Stimulated activated CD8-positive, alpha-beta memory T cell treated with anti-CD3 and anti-CD28 coated beads, Interleukin-2, amount 100 ng/mL, for 1 hour (primary cell): Measurements from ENCODE around the gene GSTP1.
A peak's percentile ranks its signal among the peaks of the same experiment; 100 is the strongest.
"Not testable (repeated sequence)": the region's sequence is repeated elsewhere in the genome, so short reads cannot be mapped to it uniquely, and the experiment has no call there.

Experiments
- DNase-seq, 2 donors: peaks; one replicate each; pipeline ENCODE4 v3.0.0-alpha.2; 2020; ENCODE audit warnings: low read depth in 2 of 2

Gene GSTP1

DNA sequence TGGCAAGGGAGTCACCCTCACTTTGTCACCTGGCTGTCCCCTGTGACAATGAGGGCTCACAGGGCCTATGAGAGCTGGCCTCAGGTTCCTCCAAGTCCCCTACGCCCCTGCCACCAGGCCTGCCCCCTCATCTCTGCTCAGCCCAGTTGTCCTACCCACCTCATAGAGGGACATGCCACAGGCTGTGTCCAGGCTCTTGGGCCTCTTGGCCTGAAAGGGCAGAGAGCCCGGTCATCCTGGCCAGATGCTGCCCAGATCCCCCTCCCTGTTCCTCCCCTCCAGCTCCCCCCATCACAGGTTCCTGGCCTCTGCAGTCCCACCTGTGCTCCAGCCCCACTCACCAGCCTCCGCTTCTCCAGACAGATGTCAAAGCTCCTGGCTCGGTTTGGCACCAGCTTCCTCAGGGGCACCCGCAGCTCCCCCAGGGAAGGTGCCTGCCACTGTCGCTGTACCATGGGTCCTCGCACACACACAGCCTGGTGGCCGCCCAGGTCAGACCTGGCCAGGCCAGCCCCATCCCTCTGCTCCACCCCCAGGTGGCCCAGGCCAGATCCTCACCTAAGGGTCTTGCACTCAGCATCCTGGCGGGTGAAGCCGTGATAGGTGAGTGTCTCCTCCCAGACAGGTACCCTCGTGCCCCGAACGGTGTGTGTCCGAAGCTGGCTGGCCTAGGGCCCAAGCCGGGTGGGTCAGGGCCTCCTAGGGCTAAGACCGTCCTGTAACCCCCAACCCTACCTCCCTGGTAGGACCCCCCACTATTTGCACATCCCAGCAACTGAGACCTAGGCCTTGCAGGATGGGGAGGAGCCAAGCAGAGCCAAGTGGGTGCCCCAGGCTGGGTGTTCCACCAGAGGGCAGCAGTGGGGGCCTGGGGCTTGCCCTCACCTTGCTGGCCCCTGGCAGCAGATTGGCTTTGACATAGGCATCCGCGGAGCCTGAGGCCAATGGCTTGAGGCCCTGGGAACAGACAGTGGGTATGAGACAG lies 31.4 kb downstream of the GSTP1 start:
- no peak for DNase-seq

DNA sequence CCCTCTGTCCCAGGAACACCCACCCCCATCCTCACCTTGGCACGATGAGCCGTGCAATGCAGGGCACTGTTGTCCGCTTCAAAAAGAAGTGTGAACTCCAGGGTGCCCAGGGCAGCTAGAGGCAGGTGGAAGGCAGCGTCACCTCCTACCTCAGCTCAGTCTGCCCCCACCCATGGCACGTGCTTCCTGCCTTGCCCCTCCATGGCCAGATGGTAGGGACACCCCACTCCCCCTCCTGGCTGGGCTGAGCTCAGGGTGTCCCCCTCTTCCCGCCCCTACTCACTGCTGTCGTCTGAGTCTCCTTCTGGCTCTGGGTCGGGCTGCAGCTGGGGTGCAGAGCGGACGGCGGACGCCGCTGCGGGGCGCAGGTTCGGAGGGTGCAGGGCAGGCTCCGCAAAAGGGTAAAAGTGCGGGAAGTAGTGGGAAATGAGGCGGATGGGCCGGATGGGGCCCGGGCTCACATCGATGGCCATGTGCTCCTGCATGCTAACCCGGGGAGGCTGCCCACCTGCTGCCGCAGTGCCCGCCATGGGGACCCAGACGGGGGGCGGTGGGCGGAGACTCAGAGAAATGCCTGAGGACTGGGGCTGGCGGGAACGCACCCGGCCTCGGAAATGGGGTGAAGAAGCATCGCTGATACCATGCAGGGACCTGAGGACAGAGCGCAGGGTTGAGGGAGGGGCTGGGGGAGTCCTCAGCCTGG lies 32.3 kb downstream of the GSTP1 start:
- DNase-seq, result no peak

- no peak for DNase-seq
Measured at GRCh38 chr11:67616431-67617242, 33.0 kb downstream of the GSTP1 start.

DNA sequence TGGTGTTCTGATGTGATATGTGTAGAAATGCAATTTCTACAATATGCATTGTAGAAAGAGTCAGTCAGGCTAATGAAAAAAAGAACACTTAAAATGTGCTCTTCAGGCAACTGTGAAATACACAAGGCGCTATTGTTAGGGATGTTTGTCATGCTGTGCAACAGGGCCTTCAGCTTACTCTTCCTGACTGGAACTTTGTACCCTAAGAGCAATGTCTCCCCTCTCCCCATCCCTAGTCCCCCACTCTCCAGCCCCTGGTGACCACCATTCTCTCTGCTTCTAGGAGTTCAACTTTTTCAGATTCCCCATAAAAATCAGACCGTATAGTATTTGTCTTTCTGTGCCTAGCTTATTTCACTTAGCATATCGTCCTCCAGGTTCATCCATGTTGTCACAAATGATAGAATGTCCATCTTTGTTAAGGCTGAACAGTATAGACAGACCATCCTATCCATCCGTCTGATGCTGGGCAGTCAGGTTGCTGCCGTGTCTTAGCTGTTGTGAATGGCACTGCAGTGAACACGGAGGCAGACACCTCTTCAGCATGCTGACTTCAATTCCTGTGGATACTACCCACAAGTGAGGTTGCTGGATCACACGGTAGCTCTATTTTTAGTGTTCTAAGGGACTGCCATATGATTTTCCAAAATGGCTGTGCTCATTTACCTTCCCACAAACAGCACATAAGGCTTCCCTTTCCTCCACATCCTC lies 33.8 kb downstream of the GSTP1 start:
- DNase-seq, result no peak

DNA sequence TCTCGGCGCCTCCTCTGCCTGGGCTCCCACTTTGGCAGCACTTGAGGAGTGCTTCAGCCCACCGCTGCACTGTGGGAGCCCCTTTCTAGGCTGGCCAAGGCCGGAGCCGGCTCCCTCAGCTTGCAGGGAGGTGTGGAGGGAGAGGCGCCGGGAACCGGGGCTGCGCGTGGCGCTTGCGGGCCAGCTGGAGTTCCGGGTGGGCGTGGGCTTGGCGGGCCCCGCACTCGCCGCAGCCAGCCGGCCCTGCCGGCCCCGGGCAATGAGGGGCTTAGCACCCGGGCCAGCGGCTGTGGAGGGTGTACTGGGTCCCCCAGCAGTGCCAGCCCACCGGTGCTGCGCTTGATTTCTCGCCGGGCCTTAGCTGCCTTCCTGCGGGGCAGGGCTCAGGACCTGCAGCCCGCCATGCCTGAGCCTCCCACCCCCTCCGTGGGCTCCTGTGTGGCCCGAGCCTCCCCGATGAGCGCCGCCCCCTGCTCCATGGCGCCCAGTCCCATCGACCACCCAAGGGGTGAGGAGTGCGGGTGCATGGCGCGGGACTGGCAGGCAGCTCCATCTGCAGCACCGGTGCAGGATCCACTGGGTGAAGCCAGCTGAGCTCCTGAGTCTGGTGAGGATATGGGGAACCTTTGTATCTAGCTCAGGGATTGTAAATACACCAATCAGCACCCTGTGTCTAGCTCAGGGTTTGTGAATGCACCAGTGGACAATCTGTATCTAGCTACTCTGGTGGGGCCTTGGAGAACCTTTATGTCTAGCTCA lies 35.5 kb downstream of the GSTP1 start:
- DNase-seq, result not testable (repeated sequence)

DNA sequence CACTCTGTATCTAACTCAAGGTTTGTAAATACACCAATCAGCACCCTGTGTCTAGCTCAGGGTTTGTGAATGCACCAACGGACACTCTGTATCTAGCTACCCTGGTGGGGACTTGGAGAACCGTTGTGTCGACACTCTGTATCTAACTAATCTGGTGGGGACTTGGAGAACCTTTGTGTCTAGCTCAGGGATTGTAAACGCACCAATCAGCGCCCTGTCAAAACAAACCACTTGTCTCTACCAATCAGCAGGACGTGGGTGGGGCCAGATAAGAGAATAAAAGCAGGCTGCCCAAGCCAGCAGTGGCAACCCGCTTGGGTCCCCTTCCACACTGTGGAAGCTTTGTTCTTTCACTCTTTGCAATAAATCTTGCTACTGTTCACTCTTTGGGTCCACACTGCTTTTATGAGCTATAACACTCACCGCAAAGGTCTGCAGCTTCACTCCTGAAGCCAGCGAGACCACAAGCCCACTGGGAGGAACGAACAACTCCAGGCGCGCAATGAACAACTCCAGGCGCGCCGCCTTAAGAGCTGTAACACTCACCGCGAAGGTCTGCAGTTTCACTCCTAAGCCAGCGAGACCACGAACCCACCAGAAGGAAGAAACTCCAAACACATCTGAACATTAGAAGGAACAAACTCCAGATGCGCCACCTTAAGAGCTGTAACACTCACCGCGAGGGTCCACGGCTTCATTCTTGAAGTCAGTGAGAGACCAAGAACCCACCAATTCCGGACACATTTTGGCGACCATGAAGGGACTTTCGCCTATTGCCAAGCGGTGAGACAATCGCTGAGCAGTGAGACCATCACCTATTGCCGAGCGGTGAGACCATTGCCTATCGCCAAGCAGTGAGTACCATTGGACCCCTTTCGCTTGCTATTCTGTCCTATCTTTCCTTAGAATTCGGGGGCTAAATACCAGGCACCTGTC lies 36.3 kb downstream of the GSTP1 start:
- not testable (repeated sequence) for DNase-seq

DNA sequence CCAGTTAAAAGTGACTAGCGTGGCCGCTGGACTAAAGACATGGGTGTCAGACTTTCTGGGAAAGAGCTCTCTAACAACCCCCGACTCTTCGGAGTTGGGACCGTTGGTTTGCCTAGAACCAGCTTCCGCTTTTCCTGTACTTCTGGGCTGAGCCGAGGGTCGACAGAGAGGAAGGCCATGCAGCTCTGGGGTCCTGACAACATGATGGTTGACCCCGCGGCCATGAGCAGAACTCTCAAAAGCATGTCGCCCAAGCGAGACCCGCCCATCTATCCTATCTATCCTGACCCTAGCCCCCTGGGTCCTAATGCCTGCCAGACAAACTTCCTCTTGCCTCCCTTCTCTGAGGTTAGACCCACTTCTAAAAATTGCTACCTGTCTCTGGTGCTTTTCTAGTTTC lies 37.0 kb downstream of the GSTP1 start:
- DNase-seq, result not testable (repeated sequence)

GRCh38 chr11:67621928-67622327 lies 38.3 kb downstream of the GSTP1 start:
- DNase-seq, result not testable (repeated sequence)

- DNase-seq, result not testable (repeated sequence)
Measured at GRCh38 chr11:67622905-67623304, 39.3 kb downstream of the GSTP1 start.

- not testable (repeated sequence) for DNase-seq
Measured at GRCh38 chr11:67623795-67624194, 40.2 kb downstream of the GSTP1 start.

DNA sequence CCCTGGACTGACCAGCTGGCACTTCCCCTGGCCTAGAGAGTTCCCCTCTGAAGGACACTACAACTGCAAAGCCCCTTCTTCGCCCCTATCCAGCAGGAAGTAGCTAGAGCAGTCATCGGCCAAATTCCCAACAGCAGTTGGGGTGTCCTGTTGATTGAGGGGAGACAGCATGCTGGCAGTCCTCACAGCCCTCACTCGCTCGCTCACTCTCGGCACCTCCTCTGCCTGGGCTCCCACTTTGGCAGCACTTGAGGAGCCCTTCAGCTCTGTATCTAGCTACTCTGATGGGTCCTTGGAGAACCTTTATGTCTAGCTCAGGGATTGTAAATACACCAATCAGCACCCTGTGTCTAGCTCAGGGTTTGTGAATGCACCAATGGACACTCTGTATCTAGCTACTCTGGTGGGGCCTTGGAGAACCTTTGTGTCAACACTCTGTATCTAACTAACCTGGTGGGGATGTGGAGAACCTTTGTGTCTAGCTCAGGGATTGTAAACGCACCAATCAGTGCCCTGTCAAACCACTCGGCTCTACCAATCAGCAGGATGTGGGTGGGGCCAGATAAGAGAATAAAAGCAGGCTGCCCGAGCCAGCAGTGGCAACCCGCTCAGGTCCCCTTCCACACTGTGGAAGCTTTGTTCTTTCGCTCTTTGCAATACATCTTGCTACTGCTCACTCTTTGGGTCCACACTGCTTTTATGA lies 42.7 kb downstream of the GSTP1 start:
- DNase-seq, result not testable (repeated sequence)

GRCh38 chr11:67626970-67627369 lies 43.4 kb downstream of the GSTP1 start:
- DNase-seq, result no peak

- DNase-seq, result no peak
Measured at GRCh38 chr11:67627441-67627811, 43.8 kb downstream of the GSTP1 start.

DNA sequence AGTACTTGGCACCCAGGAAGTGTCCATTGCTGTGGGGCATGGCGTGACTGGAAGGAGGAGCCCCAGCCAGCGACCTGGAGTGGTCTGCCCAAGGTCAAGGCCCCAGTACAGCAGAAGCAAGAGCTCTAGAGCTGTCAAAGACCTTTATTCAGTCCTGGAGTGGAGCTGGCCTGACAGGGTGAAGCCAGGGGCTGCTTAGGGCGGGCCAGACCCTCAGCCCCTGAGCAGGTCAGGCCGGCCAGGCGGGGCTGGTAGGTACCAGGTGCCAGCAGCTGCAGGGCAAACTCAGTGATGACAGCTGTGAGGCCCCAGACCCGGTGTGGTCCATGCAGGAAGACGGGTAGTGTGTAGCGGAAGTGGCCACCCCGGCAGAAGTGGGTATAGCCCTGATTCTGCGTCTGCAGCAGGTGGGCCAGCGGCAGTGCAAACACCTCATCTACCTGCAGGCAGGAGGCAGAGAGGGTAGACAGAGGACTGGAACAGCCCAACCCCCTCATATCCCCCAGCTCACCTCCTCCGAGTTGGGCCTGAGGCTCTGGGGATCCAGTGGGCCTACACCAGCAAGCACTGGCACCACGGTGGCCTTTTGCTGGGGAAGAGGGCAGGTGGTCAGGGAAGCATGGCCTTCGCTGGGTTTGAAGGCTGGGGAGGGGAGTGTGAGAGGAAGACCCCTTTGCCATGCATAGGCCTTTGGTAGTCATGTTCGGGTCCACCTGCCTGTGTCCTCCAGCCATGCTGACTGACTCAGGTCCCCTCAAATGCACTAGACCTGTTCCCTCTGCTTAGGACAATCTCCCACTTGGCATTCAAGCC lies 44.4 kb downstream of the GSTP1 start:
- no peak for DNase-seq

GRCh38 chr11:67628710-67629385 lies 45.2 kb downstream of the GSTP1 start:
- no peak for DNase-seq

GRCh38 chr11:67629386-67630227 lies 46.0 kb downstream of the GSTP1 start, which contains the start of gene NUDT8:
Gene NUDT8 (minus strand): TSS chr11:67629937. CDS start chr11:67629911, 26 bp downstream.
- peak; percentile 70 to 83 for DNase-seq
